Uterus (tissue), 2 donors: ENCODE data around the gene SND1.

Experiments used
- CTCF ChIP-seq, 4 experiments: fragments of 200-600 bp in 2 of 4; fragments of 450-650 bp in 2 of 4; sonication (generic) in 2 of 4; IDR thresholded peaks; one replicate each; pipeline ENCODE4 v1.5.1; 2016 to 2019; ENCODE audit warnings: antibody characterized with exemption in 4 of 4, mild to moderate bottlenecking in 2 of 4, moderate library complexity in 1 of 4
- POLR2A ChIP-seq, 2 donors: fragments of 450-650 bp; IDR thresholded peaks; one replicate each; pipeline ENCODE4 v1.6.1; 2016; ENCODE audit warnings: antibody characterized with exemption in 2 of 2, mild to moderate bottlenecking in 1 of 2, moderate library complexity in 1 of 2

- no peak for TF ChIP-seq CTCF (IDR thresholded peaks at IDR 0.05)
- TF ChIP-seq POLR2A (IDR thresholded peaks at IDR 0.05): no peak
Observed at GRCh38 chr7:127635659-127636285, 16.2 kb upstream of the SND1 start.
